Heart left ventricle (tissue), 16 donors: ENCODE data around the gene NUDT14. TPM values are rescaled to one million over a fixed set of nuclear protein-coding genes. Genes with fewer than 3 reads are reported as not detected.

Source experiments
- ATAC-seq, 4 donors: fragments of 200-7000 bp; cut with Tn5 transposase; one replicate each; pipeline ENCODE4 v1.9.1; 2020 to 2022; ENCODE audit warnings: moderate library complexity in 4 of 4, mild to moderate bottlenecking in 3 of 4, moderate number of reproducible peaks in 1 of 4
- DNase-seq, 5 donors: peaks; one replicate each; pipeline ENCODE4 v3.0.0-alpha.2; 2020
- H3K27ac ChIP-seq, 12 donors: fragments of 200-600 bp; sonication (generic) in 4 of 12; one replicate each; pipeline versions ENCODE4 v1.5.0 to v1.8.0; 2016 to 2022; ENCODE audit warnings: mild to moderate bottlenecking in 2 of 12
- H3K27me3 ChIP-seq, 9 donors: fragments of 200-600 bp; sonication (generic) in 2 of 9; one replicate each; pipeline versions ENCODE4 v1.5.1 to v1.8.0; 2016 to 2022; ENCODE audit warnings: mild to moderate bottlenecking in 3 of 9
- H3K36me3 ChIP-seq, 9 donors: fragments of 200-600 bp; sonication (generic) in 2 of 9; one replicate each; pipeline versions ENCODE4 v1.5.0 to v1.8.0; 2018 to 2022; ENCODE audit warnings: mild to moderate bottlenecking in 2 of 9
- H3K4me1 ChIP-seq, 12 donors: fragments of 200-600 bp; sonication (generic) in 4 of 12; one replicate each; pipeline versions ENCODE4 v1.5.0 to v1.8.0; 2016 to 2022; ENCODE audit warnings: mild to moderate bottlenecking in 3 of 12
- H3K4me3 ChIP-seq, 12 donors: fragments of 200-600 bp; sonication (generic) in 4 of 12; one replicate each; pipeline versions ENCODE4 v1.5.0 to v1.8.0; 2017 to 2022; ENCODE audit warnings: mild to moderate bottlenecking in 9 of 12, moderate library complexity in 4 of 12
- H3K9me3 ChIP-seq, 12 donors: fragments of 200-600 bp; sonication (generic) in 4 of 12; one replicate each; pipeline versions ENCODE4 v1.5.0 to v1.8.0; 2016 to 2022; ENCODE audit warnings: mild to moderate bottlenecking in 1 of 12
- POLR2A ChIP-seq, 2 donors: fragments of 450-650 bp; IDR thresholded peaks; one replicate each; pipeline ENCODE4 v1.6.1; 2017; ENCODE audit warnings: antibody characterized with exemption in 2 of 2, mild to moderate bottlenecking in 2 of 2, moderate library complexity in 2 of 2
- WGBS, 4 donors: extraction: QIAGEN DNeasy Blood & Tissue Kit in 2 of 4; methylation state at CpG; one replicate each; pipeline versions ENCODE4 v1.1.5 to v1.1.7; 2013 to 2018; 5-methylcytosine and 5-hydroxymethylcytosine counted together
- intact Hi-C, 10 donors: fragments of 100-400 bp; cut with DNase I; formaldehyde crosslinking; loops; one replicate each; pipeline versions ENCODE4 v1.11.1 to v1.14.2; 2022
- polyA plus RNA-seq, 2 donors: library from polyadenylated mRNA; stranded (reverse); fragments of 200-250 nt; gene quantifications; one replicate each; pipeline ENCODE4 v1.2.3, GENCODE V29; 2013
- total RNA-seq, 9 donors: library from RNA; depleted of rRNA in 2 of 9; stranded (reverse); fragments of >200 nt in 2 of 9; fragmentation: NEBNext Ultra II Directional in 3 of 9; extraction: Animal tissue kit (Norgen Biotek cat#: 25700) in 3 of 9; gene quantifications; one replicate each; pipeline versions ENCODE4 v1.1.0 to v1.2.4, GENCODE V29; 2016 to 2023
- TF ChIP-seq, protein P1 (sequence below), 12 donors: fragments of 200-600 bp; sonication (generic) in 4 of 12; IDR thresholded peaks; one replicate each; pipeline versions ENCODE4 v1.5.0 to v1.8.0; 2018 to 2022; ENCODE audit warnings: antibody characterized with exemption in 12 of 12, mild to moderate bottlenecking in 5 of 12
- donor health status: ischemic (EF 13 %, LVEDD 7.1; RV severe dilation, severe dysfunction).
- donor health status: healthy with polysubstance abuse.
- donor health status: DM: no; HTN: yes; CAD: no.
- donor health status: DM: no; HTN: no; CAD: no.
- donor health status: ischemic (EF 25% LVEDD 6.9; RV normal size, moderate dysfunction).
- donor health status: ischemic (EF 25% LVEDD 5.7; RV mildly dilated, moderate dysfunction).
- donor health status: healthy.
- donor health status: DM: yes; HTN: yes; CAD: no.
- donor health status: ischemic (EF 35%, LVEDD 5.7; RV mildly dilated, moderate dysfunction).
- donor health status: nonischemic (EF 11% LVEDD 7.7; RV severe dilation, severe dysfunction).
- donor health status: DM: yes; HTN: yes; CAD: no.
- donor health status: PGD.
- donor health status: ischemic (EF 29% LVEDD 5.4; RV normal size, mild dysfunction).
- donor health status: nonischemic (EF 23%, LVEDD 6.1; RV moderate dilation, normal function).

NUDT14 gene
- total and polyA plus RNA-seq, 11 donors: 14.3 to 48.9 (median 23.8) TPM

DNA sequence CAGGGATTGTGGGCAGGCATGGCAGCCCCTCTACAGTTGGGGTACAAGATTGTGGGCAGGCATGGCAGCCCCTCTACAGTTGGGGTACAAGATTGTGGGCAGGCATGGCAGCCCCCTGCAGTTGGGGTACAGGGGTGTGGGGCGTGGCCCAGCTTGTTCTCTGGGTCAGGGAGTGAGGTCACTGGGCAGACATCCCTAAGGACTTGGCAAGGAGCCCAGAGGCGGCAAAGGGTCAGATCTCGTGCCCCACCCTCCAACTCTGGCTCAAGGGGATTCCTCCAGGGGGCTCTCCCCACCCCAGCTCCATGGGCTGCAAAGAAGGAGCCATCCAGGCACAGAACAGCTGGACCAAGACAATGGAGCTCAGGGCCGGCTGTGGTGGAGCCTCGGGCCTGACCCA lies 25.8 kb upstream of the NUDT14 start:
- H3K27me3 ChIP-seq: no peaks in the 10 kb centered on the region
- H3K27ac ChIP-seq: peak overlapping the region in 9 of 12 donors; percentile 3 to 72 (median 59)
- no peak overlapping the region for H3K4me3 ChIP-seq
- H3K36me3 ChIP-seq: peaks cover 0 to 28% (median 14%) of the 10 kb centered on the region in 9 donors
- intact Hi-C loops: loop anchor here in 3 of 10 donors (10.0 kb wide), 2 partner anchors 48 to 232 kb away; partner anchors contain the start of gene AHNAK2 (in 1 of the 3)
- ATAC-seq (no peak), DNase-seq (peak in 1 of 5 donors; percentile 40)
- no peaks in the 10 kb centered on the region for H3K9me3 ChIP-seq
- no peak for TF ChIP-seq POLR2A (IDR thresholded peaks at IDR 0.05)
- TF ChIP-seq, protein P1, sequence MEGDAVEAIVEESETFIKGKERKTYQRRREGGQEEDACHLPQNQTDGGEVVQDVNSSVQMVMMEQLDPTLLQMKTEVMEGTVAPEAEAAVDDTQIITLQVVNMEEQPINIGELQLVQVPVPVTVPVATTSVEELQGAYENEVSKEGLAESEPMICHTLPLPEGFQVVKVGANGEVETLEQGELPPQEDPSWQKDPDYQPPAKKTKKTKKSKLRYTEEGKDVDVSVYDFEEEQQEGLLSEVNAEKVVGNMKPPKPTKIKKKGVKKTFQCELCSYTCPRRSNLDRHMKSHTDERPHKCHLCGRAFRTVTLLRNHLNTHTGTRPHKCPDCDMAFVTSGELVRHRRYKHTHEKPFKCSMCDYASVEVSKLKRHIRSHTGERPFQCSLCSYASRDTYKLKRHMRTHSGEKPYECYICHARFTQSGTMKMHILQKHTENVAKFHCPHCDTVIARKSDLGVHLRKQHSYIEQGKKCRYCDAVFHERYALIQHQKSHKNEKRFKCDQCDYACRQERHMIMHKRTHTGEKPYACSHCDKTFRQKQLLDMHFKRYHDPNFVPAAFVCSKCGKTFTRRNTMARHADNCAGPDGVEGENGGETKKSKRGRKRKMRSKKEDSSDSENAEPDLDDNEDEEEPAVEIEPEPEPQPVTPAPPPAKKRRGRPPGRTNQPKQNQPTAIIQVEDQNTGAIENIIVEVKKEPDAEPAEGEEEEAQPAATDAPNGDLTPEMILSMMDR (IDR thresholded peaks at IDR 0.05): no peak
- 26 to 38% (median 30%) methylated on average over 3 to 5 of the region's 5 CpGs for WGBS, 4 donors
- H3K4me1 ChIP-seq: peaks cover 0 to 61% (median 41%) of the 10 kb centered on the region in 12 donors

DNA sequence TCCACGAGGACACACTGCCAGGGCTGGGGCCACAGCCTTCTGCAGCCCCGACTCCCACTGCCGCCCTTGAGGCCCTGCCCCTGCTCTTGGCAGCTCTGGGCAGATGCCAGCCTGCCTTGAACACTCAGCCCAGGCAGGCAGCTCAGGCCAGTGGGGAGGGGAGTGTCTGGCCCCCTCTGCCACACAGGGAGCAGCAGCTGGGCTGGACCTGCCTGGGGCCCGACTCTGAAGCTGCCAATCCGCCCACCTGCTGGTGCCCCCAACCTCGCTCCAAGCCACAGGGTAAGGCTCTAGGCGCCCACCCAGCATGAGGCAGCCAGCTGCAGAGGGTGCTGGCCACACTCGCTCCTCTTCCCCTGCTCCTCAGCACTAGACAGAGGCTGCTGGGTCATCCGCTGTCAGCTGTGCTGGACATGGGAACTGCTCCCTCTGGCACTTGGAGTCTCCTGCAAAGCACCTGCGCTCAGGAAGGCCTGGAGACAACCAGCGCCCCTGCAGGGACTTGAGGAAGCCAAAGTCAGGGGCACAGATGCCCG lies 24.6 kb upstream of the NUDT14 start:
- peaks cover 0 to 72% (median 46%) of the 10 kb centered on the region in 12 donors for H3K4me1 ChIP-seq
- H3K27ac ChIP-seq: peak overlapping the region in 10 of 12 donors; percentile 12 to 81 (median 69)
- no peak for TF ChIP-seq POLR2A (IDR thresholded peaks at IDR 0.05)
- TF ChIP-seq, protein P1 (IDR thresholded peaks at IDR 0.05): no peak
- peaks cover 0 to 16% (median 10%) of the 10 kb centered on the region in 9 donors for H3K36me3 ChIP-seq
- no peaks in the 10 kb centered on the region for H3K9me3 ChIP-seq
- intact Hi-C loops: loop anchor here in 4 of 10 donors (2.0 to 10.0 kb wide), 4 partner anchors 49 to 231 kb away; partner anchors contain the start of gene AHNAK2 (in 1 of the 4)
- H3K4me3 ChIP-seq: no peak overlapping the region
- DNase-seq (peak in 1 of 5 donors; percentile 72), ATAC-seq (peak; percentile 18 to 41 (median 26))
- 31 to 62% (median 33%) methylated on average over 6 to 12 of the region's 12 CpGs for WGBS, 4 donors
- no peaks in the 10 kb centered on the region for H3K27me3 ChIP-seq

DNA sequence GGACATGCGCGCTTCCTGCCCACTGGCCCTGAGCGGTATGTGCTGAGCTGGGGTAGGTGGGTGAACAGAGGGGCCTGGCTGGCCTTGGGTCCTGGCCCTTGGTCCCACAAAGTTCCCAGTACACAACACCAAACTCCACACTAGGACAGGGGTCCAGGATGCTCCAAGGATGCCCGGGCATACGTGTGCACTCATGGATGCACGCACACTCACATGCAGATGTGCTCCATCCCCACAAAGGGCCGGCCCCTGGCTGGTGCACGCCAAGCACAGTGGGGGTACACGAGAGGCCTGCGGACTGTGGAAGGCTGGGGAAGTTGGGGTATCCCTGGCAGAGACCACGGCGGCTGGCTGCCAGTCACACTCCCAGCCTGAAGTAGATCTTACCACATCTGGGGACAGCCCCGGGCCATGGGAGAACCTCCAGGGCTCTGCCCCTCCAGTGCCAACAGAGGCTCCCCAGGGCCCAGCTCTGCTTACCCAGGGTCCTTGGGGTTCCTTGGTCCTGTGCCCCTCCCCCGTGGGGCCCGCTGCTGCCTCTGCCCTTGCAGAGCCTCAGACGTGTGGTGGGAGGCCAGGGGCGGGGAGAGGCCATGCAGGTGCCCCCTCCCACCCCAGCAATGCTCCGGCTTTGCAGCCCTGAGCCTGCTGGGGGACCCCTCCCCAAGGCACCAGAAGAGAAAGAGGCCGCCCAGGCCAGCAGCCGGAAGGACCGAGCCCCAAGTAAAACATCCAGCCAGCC lies 24.0 kb upstream of the NUDT14 start:
- no peak for ATAC-seq
- Histone ChIP-seq H3K27me3 (peaks cover 0 to 3% (median 0%) of the 10 kb centered on the region in 9 donors), H3K9me3 (no peaks in the 10 kb centered on the region), H3K4me3 (no peak overlapping the region), H3K4me1 (peaks cover 0 to 78% (median 47%) of the 10 kb centered on the region in 12 donors), H3K36me3 (peaks cover 0 to 10% (median 6%) of the 10 kb centered on the region in 9 donors), H3K27ac (peak overlapping the region in 11 of 12 donors; percentile 20 to 81 (median 68))
- 38 to 55% (median 50%) methylated on average over 6 to 21 of the region's 21 CpGs for WGBS, 4 donors
- no peak for DNase-seq
- TF ChIP-seq POLR2A (IDR thresholded peaks at IDR 0.05): no peak
- TF ChIP-seq, protein P1 (IDR thresholded peaks at IDR 0.05): no peak
- intact Hi-C loops: loop anchor here (2.0 to 10.0 kb wide), 12 partner anchors 42 to 322 kb away; partner anchors contain the start of genes TMEM121 (in 2 of the 10), AHNAK2 (in 1 of the 10) and BTBD6 (in 1 of the 10)
